Measurements from ENCODE around the gene PRR7. TPM values are rescaled to one million over a fixed set of nuclear protein-coding genes. Genes with fewer than 3 reads are reported as not detected.

Gene PRR7, protein sequence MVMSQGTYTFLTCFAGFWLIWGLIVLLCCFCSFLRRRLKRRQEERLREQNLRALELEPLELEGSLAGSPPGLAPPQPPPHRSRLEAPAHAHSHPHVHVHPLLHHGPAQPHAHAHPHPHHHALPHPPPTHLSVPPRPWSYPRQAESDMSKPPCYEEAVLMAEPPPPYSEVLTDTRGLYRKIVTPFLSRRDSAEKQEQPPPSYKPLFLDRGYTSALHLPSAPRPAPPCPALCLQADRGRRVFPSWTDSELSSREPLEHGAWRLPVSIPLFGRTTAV
- 11.7 and 13.1 TPM in 2 replicates for total RNA-seq
- long read RNA-seq: 0 reads

DNA sequence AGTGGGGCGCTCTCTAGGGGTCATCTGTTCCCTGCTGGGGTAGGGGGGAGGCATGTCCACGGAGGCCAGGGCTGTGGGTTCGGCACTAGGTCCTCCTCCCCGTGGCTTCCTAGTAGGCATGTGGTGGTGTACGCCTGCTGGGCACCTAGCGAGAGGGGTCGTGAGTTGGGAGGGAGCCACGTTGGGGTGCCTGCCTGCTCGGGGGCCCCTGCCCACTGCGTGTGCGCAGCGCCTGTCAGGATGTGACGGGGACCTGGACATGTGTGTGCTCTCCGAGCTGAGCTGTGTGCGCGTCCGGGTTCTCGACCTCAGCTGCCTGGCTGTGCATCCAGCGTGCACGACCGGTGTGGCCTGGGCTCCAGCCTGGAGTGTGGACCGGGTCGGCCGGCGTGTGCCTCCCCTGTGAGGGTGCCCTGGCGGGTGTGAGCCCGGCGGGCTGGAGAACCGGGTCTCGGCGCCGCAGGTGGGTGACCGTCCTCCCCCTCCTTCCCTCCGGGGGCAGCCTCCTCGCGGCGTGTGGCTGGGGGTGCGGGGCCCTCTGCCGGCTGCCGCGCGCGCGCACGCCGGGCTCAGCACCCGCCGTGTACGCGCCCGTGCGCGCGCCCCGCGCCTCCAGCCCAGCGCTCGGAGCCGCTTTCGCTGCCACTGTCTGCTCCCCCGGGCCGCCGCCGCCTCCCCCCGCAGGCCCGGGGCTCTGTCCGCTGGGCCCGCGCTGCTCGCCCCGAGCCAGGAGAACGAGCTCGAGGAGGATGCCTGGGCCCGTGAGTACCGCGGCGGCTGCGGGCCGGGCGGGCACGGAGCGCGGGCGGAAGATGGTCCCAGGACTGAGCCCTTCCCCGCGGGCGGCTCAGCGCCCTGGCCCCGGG is at the start of gene PRR7:
Gene PRR7, plus strand, starts transcription at position 615 of the 866 bp plus-strand sequence. CDS start 8,254 bp downstream, outside the sequence.
- no peaks in the 10 kb centered on the region for H3K9me3 Mint-ChIP-seq (ENCODE audit: low read depth)
- H3K27me3 Mint-ChIP-seq: peaks cover 13% of the 10 kb centered on the region
- peak; percentile 43 for DNase-seq (ENCODE audit: low spot score, unreplicated experiment)
- TF ChIP-seq, protein P1, sequence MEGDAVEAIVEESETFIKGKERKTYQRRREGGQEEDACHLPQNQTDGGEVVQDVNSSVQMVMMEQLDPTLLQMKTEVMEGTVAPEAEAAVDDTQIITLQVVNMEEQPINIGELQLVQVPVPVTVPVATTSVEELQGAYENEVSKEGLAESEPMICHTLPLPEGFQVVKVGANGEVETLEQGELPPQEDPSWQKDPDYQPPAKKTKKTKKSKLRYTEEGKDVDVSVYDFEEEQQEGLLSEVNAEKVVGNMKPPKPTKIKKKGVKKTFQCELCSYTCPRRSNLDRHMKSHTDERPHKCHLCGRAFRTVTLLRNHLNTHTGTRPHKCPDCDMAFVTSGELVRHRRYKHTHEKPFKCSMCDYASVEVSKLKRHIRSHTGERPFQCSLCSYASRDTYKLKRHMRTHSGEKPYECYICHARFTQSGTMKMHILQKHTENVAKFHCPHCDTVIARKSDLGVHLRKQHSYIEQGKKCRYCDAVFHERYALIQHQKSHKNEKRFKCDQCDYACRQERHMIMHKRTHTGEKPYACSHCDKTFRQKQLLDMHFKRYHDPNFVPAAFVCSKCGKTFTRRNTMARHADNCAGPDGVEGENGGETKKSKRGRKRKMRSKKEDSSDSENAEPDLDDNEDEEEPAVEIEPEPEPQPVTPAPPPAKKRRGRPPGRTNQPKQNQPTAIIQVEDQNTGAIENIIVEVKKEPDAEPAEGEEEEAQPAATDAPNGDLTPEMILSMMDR (IDR thresholded peaks at IDR 0.05; ENCODE audit: unreplicated experiment): peak; percentile 30
- H3K27ac Mint-ChIP-seq: peak within 1 kb of the TSS; percentile 78
- no peaks in the 10 kb centered on the region for H3K36me3 Mint-ChIP-seq (ENCODE audit: insufficient read depth)
- peak within 1 kb of the TSS; percentile 71 for H3K4me3 Mint-ChIP-seq (ENCODE audit: low read depth)
- peaks cover 13% of the 10 kb centered on the region for H3K4me1 Mint-ChIP-seq (ENCODE audit: low read depth)

DNA sequence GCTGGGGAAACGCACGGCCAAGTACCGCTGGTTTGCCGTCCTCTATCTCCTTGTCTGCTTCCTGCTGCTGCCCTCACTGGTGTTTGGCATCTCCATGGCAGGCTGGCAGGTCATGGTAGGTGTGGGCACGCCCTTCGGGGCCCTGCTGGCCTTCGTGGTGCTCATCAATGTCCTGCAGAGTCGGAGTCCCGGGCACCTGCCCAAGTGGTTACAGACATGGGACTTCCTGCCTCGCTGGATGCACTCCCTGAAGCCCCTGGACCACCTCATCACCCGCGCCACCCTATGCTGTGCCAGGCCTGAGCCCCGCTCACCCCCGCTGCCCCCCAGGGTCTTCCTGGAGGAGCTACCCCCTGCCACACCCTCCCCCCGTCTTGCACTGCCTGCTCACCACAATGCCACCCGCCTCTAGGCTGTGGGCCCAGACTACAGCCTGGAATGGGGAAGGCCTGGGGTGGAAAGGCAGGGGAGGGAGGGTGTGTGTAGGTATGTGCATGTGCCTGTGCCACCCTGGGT is 48.7 kb upstream of the PRR7 start:
- Mint-ChIP-seq H3K4me1 (ENCODE audit: low read depth) (peaks cover 4% of the 10 kb centered on the region), H3K27ac (no peak overlapping the region), H3K27me3 (peaks cover 43% of the 10 kb centered on the region), H3K4me3 (ENCODE audit: low read depth) (no peak overlapping the region), H3K36me3 (ENCODE audit: insufficient read depth) (no peaks in the 10 kb centered on the region), H3K9me3 (ENCODE audit: low read depth) (no peaks in the 10 kb centered on the region)
- DNase-seq (ENCODE audit: low spot score, unreplicated experiment): no peak
- TF ChIP-seq, protein P1 (IDR thresholded peaks at IDR 0.05; ENCODE audit: unreplicated experiment): no peak

DNA sequence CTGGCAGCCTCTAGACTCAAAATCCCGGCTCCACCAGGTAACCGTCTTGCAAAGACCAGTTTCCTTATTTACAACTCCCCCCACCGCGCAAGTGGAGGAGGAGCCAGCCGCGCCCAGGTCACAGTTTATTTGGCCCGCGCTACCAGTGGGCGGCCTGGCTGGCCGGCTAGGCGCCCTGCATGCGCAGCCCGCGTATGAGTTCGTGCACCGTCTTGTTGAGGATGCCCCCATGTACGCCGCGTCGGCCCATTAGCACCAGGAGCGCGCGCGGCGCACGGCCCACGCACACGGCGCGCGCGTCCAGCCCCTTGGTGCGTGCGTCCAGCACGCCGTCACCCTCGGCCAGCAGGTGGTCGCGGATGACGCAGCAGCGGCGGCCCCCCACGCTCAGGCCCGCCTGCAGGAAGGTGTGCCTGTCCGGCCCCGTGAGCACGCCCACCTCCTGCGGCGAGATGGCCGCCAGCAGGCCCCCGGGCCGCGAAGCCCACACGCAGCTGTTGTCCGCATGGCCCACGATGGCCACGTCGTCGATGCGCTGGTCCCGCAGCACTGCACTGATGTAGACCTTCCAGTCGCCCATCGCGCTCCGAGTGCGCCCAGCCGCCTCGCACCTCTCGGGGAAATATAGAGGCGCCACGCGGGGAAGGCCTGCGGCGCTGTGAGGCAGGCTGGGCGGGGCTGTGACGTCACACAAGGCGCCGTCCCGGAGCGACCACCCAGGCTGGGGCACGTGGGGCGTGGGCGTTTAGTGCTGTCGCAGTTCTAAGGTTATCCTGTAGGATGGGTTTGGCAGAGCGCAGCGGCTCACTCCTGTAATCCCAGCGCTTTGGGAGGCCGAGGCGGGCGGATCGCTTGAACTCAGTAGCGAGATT is 46.4 kb upstream of the PRR7 start, which contains the start of gene PFN3:
Gene PFN3, minus strand, starts transcription at position 665 of the 872 bp plus-strand sequence. Its CDS starts 85 bp downstream, at position 580.
- no peak for DNase-seq (ENCODE audit: low spot score, unreplicated experiment)
- no peak within 1 kb of the TSS for H3K4me3 Mint-ChIP-seq (ENCODE audit: low read depth)
- no peak within 1 kb of the TSS for H3K27ac Mint-ChIP-seq
- TF ChIP-seq, protein P1 (IDR thresholded peaks at IDR 0.05; ENCODE audit: unreplicated experiment): no peak
- H3K27me3 Mint-ChIP-seq: peaks cover 53% of the 10 kb centered on the region
- no peaks in the 10 kb centered on the region for H3K9me3 Mint-ChIP-seq (ENCODE audit: low read depth)
- H3K4me1 Mint-ChIP-seq (ENCODE audit: low read depth): peaks cover 7% of the 10 kb centered on the region
- H3K36me3 Mint-ChIP-seq (ENCODE audit: insufficient read depth): no peaks in the 10 kb centered on the region

DNA sequence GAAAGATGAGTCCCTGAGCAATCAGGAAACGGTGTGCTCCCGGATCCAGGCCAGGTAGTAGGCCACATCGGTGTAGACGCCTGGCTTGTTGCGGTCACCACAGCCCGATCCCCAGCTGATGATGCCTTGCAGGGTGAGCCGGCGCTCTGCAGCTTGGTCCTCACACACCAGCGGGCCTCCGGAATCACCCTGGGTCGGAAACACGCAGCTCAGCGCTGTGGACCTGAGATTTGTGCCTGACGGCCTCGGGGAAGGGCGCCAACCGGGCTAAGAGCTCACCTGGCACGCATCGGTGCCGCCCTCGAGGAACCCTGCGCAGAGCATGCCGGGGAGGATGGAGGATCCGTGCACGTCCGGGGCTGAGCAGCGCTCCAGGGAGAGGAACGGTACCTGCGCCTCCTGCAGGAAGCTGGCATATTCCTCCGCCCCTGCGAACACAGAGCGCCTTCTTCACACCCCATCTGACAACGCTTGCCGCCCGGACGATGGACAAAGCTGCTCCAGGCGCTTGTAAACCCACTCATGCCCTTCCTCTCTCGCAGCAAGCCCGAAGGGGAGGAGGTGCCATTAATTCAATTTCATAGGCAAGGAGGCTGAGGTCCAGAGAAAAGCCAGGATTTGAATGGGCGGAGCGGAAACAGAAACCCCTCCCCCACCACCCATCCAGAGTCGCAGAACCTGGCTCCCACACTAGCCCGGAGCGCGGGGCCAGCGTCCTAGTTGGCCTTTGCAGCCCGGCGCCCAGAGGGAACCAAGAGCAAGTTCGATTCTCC is 44.2 kb upstream of the PRR7 start:
- H3K27ac Mint-ChIP-seq: peak overlapping the region; percentile 94
- H3K27me3 Mint-ChIP-seq: peaks cover 65% of the 10 kb centered on the region
- H3K4me1 Mint-ChIP-seq (ENCODE audit: low read depth): peaks cover 7% of the 10 kb centered on the region
- peak overlapping the region; percentile 67 for H3K4me3 Mint-ChIP-seq (ENCODE audit: low read depth)
- H3K9me3 Mint-ChIP-seq (ENCODE audit: low read depth): no peaks in the 10 kb centered on the region
- TF ChIP-seq, protein P1 (IDR thresholded peaks at IDR 0.05; ENCODE audit: unreplicated experiment): peak; percentile 64
- H3K36me3 Mint-ChIP-seq (ENCODE audit: insufficient read depth): no peaks in the 10 kb centered on the region
- DNase-seq (ENCODE audit: low spot score, unreplicated experiment): peak; percentile 54

All from progenitor cell of endocrine pancreas (in vitro differentiated cells).